Hematopoietic multipotent progenitor cell treated with erythropoietin and hydrocortisone succinate and interleukin-3 and kit ligand, for 6 days (in vitro differentiated cells): ENCODE measurements around the gene C19orf73.
A peak's percentile ranks its signal among the peaks of the same experiment; 100 is the strongest.

Experiments
- DNase-seq: peaks from one replicate; pipeline ENCODE4 v3.0.0-alpha.2; 2015

Gene C19orf73

GRCh38 chr19:49120868-49121267, 1.9 kb upstream of the C19orf73 start:
- DNase-seq, result no peak

GRCh38 chr19:49120325-49120683, 1.4 kb upstream of the C19orf73 start:
- DNase-seq, result no peak

- DNase-seq, result no peak
Measured at GRCh38 chr19:49119411-49120324, 725 bp upstream of the C19orf73 start, which contains the start of gene PPFIA3. Gene PPFIA3, plus strand, starts transcription at chr19:49119544. Its CDS starts 8,330 bp downstream, at chr19:49127874.

- DNase-seq, result no peak
Measured at GRCh38 chr19:49117677-49118564, 1.0 kb downstream of the C19orf73 start.

GRCh38 chr19:49116544-49116943, 2.4 kb downstream of the C19orf73 start:
- peak; percentile 78 for DNase-seq

- peak; percentile 80 for DNase-seq
Measured at GRCh38 chr19:49114630-49115363, 4.1 kb downstream of the C19orf73 start.

GRCh38 chr19:49113762-49114629, 4.9 kb downstream of the C19orf73 start, which contains the start of gene LIN7B:
Gene LIN7B, plus strand, starts transcription at chr19:49114370. Its CDS starts 35 bp downstream, at chr19:49114405.
- peak; percentile 80 for DNase-seq

- no peak for DNase-seq
Measured at GRCh38 chr19:49111218-49111998, 7.5 kb downstream of the C19orf73 start.

GRCh38 chr19:49110567-49110966, 8.4 kb downstream of the C19orf73 start:
- no peak for DNase-seq

- DNase-seq, result no peak
Measured at GRCh38 chr19:49109569-49110233, 9.2 kb downstream of the C19orf73 start.

- DNase-seq, result no peak
Measured at GRCh38 chr19:49109051-49109450, 9.9 kb downstream of the C19orf73 start.

GRCh38 chr19:49107625-49108459, 11.1 kb downstream of the C19orf73 start:
- DNase-seq, result no peak

GRCh38 chr19:49106648-49107135, 12.3 kb downstream of the C19orf73 start:
- peak; percentile 83 for DNase-seq

GRCh38 chr19:49104229-49104864, 14.6 kb downstream of the C19orf73 start:
- no peak for DNase-seq

- no peak for DNase-seq
Measured at GRCh38 chr19:49103331-49104085, 15.4 kb downstream of the C19orf73 start.

- no peak for DNase-seq
Measured at GRCh38 chr19:49102303-49102702, 16.6 kb downstream of the C19orf73 start.

GRCh38 chr19:49101160-49101559, 17.8 kb downstream of the C19orf73 start:
- no peak for DNase-seq

- no peak for DNase-seq
Measured at GRCh38 chr19:49098795-49099194, 20.1 kb downstream of the C19orf73 start.
